ENCODE results near the gene GPA33.

The GPA33 gene

DNA sequence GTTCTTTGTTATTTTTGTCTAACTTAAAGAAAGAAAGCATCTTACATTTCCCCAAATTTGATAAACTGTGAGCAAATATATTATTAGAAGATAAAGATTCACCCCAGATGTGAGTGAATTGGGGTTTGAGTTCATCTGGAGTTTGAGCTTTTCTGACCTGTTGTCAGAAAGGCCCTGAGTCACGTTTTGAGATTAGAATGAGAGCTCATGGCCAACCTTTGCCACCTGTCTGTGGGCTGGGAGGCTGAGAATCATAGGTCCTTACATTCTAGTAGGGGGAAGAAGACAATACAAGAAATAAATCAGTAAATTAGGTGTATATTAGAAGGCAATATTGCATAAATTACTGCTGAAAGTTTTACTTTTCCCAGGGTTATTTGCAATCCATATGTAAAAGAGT, 26.0 kb upstream of the GPA33 start:
- DNase-seq = no peak

DNA sequence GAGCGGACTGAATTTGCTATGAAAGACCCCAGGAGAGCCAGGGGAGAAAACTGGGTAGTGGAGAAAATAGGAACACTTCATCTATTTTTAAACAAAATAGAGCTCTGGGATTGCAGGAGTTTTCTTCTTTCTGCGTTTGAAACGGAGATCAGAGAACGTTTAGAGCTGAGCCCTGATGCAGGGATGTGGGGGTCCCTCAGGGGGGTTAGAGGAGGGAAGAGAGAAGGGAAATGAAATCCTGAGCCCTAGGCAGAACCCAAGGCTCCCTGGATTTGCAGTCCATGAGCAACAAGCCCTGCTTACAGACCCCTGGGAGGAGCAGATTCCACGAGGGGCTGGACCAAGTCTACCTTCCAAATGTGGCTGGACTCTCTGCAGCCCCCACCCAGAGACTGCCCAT, 25.5 kb upstream of the GPA33 start:
- DNase-seq = no peak

DNA sequence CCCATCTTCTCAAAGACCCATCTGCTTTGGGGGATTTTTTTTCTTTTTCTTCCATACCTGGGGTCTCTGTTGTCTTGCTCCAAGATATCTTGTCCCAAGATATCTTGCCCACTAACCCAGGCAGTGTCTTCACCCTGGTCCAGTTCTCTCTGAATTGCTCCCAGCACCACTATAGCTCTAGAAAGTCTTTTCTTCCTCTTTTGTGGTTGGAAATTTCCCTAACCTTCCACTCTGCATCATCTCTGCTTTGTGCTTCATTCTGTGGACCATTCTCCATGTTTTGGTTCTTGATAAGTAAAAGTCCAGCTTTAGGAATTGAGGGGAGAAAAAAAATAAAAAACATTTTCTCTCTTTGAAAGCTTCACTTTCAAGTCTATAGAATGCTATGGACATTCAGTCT, 24.5 kb upstream of the GPA33 start:
- DNase-seq = no peak

DNA sequence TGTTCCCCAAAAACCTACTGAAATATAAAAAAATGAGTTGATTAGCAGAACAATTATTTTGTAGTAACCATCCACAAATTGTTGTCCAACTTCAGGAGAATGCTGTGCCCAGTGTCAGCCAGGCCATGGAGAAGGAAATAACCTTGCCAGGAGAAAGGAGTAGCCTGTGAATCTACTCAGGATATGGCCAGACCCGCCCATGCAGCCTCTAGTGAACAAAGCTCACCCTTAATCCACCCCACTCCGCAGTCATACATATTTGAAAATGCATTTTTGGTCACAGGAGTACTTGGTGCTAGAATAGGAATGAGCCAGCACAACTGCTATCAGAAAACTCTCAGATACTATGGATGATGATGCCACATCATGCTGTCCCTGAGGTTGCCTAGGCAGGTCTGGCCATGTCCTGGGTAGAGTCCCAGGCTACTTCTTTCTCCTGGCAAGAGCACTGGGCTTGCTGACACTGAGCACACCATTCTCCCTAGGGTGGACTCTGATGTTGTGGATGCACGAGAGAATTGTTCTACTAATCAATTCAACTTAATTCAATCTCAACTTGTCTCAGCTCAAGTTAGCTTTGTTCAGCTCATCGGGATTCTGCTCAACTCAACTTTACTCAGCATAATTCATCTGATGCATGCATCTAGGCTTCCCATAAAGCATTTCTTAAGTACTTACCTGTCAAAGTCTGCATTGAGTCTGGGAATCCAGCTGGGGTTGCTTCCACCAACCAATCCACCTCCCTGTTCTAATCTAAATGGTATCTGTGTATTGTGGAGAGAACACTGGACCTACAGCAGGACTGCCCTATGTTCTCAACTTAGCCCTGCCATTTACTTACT, 21.9 kb upstream of the GPA33 start:
- no peak for DNase-seq

DNA sequence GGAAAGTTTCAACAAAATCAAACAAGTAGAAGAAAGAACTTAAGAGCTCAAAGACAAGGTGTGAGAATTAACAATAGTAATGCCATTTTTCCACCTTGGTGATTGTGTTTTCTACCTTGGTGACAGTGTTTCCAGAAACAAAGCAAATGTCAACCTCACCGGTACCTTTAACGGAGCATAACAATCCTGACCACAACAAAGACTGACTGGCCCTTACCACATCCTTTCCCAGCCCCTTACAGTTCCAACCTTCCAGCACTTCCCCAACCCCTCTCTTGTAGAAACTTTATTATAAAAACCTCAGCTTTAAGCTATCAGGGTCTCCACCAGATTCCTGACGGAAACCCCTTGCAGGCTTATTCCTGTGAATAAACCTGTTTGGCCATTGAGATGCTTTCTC, 20.4 kb upstream of the GPA33 start:
- DNase-seq = no peak

DNA sequence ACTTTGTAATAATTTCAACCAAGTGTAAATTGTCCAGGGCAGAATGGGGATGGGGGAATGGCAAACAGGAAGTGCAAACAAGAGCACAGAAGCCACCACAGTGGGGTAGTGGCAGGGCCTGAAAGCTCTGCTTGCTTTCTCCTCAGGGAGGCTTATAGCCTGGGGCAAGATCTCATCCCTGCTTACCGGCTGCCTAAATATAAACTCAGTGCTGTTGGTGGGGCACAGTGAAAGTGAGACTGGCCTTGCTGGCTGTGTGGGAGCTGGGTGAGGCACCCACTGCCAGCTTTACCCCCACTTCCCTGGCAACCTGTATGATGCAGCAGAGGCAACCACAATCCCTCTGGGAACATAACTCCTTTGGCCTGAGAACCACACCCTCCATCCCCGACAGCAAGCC, 18.9 kb upstream of the GPA33 start:
- DNase-seq = no peak

DNA sequence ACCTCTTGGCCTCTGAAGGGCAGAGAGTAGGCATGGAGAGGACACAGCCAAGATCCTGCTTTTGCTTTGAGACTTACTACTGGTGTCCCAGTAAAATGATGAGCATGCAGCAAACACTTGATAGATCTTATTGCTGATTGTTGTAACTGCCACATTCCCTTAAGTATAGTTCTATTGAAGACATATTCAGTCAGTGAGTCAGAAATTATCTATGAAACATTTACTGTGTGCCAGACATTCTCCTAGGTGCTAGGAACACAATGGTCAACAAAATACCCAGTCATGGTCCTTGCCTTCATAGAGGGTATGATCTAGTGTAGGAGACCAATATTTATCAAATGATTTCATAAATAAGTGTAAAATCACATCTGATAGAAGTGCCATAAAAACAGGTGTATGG, 17.3 kb upstream of the GPA33 start:
- no peak for DNase-seq

DNA sequence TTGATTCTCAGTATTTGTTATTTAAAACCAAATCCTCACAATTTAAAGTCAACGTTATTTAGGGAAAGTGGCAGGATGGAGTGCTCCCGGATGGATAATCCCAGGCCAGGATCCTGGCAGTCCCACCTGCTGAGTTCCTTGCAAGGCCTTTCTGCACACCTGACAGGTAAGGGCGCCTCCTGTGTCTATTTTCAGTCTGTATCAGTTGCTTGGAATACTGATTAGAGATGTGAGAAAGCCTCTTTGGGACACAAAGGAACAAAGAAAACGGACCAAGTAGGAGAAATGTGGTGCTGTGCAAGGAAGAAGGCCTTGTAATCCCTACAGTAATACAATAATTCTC, 15.9 kb upstream of the GPA33 start:
- DNase-seq = no peak

DNA sequence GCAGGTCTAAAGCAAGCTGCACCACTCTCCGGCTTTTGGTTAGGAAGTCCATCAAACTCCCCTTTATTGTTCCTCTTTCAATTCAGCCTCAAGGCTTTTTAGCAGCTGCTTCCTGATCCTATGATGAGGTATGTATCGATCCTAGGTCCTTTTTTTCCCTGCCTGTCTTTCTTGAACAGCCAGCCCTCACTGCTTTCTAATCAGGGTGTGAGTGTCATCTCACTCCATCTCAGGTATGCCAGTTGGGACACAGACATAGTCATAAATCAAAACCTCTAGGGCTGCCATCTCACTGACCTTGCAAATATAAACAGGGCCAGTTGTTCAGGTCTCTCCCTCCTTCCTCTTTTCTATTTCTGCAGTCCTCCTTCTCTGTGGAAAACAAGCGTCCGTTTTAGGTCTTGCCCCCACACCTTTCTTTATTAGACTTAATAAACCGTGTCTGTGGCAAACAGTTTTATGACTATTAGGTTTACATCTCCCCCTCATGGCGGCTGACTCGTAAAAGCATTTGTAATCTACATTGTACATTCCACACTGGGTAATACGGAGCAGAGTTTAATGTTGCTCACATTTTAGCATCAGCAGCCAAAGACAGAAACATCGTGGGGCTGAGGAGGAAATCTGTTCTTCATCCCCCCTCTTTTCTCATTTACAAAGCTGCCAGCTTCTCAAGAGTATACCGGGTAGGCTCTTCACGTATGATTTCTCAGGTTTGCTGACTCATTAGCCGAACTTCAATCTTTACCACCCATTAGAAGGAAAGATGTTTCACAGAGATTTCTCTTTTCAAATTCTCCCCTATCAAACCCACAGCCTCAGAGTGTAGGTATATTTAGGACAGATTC, 15.3 kb upstream of the GPA33 start:
- no peak for DNase-seq

DNA sequence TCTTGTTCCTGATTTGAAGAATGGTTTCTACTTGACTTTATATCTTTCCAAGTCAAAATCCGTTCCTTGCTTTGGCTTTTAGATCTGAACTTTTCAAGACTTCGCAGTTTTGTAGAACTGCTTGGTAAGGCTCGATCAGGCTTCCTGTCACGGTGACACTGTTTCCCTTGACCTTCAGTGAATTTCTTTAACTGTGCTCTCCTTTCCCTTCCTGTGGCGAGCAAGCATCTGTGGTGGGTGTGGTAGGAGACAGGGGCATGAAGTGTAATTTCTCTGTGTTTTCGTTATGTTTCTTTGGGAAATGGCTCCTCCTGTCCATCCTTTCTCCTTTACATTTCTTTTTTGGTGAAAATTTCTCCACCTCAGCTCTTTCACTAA, 14.1 kb upstream of the GPA33 start:
- no peak for DNase-seq

DNA sequence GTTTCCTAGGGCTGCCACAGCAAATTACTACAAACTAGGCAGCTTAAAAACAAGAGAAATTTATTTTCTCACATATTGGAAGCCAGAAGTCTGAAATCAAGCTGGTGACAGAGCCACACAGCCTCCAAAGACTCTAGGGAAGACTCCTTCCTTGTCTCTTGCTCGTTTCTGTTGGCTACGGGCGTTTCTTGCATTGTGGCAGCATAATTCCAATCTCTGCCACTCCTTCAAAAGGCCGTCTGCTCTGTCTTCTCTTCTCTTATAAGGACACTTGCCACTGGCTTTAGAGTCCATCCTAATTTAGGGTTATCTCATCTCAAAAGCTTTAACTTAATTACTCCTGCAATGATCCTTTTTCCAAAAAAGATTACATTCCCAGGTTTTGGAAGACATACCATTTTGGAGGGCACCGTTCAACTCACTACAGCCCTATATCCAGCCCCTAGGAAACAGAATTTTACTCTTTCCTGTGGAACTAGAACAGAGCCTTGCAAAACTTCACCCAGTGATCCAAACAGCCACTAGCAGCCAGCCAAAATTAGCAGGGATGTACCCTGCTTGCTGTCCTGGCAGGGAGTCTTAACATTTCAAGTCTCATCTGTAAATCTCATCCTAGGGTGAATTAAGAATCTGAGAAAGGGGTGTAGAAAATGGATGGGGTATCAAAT, 12.9 kb upstream of the GPA33 start:
- DNase-seq = no peak

DNA sequence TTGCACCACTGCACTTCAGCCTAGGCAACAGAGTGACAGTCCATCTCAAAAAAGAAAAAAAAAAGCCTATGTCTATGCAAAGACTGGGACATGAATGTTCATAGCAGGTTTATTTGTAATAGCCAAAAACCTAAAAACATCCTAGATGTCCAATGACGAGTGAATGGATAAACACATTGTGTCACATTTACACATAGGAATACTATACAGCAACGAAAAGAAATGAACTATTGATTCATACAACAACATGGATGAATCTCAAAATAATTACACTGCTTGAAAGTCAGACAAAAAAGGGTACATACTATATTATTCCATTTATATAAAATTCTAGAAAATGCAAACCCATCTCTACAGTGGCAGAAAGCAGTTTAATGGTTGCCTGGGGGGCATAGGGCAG, 11.6 kb upstream of the GPA33 start:
- no peak for DNase-seq

DNA sequence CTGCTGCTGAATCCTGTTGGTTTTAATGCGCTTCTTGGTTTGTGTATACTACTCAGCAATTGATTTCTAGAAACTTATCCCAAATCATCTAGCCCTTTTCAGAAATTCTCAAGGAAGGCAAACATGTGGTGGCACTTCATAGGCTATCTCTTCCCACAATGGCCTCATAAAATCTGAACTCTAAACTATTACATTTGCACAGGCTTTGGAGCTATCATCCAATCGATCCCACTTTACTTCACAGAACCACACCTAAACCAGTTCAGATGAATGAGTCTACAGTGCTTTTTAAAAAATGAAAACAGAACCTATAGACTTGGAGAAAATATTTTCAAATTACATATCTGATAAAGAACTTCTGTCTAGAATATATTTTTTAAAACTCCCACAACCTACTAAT, 10.6 kb upstream of the GPA33 start:
- no peak for DNase-seq

DNA sequence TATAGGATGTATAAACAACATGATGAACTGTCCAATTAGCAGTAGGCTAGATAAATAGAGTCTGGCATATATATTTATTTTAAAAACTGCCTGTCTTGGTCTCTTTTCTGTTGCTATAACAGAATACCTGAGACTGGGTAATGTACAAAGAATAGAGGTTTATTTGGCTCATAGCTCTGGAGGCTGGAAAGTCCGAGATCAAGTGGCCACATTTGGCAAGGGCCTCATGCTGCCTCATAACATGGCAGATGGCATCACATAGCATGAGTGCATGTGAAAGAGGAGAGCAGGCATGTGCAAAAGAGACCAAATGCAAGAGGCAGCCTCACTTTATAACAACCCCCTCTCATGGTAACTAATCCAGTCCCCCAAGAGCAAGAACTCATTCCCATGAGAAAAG, 9.7 kb upstream of the GPA33 start:
- DNase-seq = no peak

DNA sequence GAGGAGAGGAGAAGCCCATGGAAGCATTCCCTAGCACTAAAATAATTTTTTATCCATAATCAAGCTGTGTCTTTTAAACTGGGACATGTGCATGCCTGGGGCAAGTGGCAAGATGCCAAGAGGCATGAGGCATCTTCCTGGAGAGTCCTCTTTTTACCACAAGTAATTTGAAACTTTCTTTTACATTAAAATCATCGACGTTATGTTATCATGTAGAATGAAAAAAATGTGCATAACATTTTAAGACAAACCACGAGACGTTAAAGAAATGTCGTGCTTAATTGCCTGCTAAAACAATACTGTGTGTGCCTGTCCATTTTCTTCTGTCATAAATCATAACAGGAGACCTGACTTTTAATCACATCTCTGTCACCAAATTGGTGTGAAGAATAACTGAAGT, 5.2 kb upstream of the GPA33 start:
- peak; percentile 64 for DNase-seq

DNA sequence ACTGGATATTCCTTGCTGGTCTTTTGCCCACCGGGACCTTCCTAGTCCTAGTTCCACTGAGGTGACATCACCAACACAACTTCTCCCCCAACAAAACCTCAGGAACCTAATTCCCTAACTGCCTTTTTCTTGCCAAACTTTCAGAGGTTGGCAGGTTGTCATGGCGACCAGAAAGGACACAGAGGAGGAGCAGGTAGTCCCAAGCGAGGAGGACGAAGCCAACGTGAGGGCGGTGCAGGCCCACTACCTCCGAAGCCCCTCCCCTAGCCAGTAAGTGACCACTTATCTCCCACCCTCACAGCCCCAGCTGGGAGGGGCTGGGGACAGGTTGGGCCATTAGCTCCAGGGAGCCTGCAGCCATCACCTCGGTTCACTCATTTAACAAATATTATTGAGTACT, 4.5 kb upstream of the GPA33 start:
- no peak for DNase-seq

DNA sequence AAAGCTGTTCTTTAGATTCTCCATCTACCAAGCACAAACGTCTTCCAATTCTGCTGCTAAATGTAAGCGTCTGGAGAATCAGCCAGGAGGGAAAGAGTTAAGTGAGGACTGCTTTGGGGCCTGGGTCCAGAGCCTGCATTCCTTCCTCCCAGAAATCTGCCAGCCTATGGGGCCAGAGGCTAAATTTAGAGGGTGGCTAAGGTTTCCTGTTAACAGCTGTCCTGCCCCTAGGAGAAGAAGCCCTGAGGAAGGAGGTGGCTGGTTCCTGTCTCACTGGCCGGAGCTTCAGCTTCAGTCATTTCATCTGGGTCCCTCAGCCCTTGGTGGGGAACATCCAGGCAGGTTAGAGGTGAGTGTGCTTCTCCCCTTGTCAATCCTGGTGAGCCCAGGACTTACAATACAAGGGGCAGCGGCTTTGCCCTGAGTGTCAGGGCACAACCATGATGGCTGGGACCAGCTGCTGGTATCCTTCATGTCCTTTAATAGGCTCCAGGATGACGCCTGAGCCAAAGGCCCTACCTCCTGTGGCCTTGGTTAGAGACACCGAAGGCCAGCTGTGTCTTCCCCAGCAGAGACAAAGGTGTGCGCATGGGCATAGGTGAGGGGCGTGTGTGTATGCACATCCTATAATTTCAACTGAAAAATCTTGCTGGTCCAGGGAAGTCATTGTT, 3.8 kb upstream of the GPA33 start, which contains the start of gene STYXL2:
TSS of gene STYXL2 (plus strand) at position 230 of the 671 bp plus-strand sequence. CDS start 775 bp downstream, outside the sequence.
- no peak for DNase-seq

DNA sequence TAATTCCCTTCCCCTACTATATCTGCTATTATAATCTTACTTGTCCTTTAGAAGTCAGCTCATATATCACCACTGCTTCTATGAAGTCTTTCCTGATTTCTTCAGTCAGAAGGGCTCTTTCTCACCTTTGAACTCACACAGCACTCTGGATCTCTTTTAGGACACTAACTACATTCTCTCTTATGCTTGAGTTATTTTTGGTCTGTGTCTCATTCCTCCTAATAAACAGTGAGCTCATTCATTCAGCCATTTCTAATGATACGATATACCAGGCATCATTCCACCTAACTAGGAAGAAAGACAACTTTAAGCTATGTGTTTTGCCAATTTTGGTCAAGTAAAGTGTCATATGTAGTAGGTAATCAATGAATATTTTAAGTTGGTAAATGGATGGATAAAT, 2.5 kb upstream of the GPA33 start:
- DNase-seq = no peak

DNA sequence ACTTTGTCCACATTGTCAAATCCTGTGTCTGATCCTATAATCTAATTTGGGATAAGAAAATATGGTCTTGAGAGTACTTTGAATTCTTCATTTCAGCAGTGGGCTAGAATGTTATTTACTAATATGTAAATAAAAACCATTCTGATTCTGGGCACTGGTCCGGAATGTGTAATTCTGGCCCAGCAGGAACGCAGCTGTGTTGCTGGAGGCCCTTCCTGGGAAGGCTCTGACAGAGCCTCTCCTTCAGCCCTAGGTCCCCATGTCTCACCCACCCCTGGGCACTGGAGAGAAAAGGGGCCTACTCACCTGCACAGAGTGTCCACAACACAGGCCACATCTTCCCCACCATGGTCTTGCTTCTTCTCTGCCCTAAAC, 251 bp downstream of the GPA33 start:
- no peak for DNase-seq

DNA sequence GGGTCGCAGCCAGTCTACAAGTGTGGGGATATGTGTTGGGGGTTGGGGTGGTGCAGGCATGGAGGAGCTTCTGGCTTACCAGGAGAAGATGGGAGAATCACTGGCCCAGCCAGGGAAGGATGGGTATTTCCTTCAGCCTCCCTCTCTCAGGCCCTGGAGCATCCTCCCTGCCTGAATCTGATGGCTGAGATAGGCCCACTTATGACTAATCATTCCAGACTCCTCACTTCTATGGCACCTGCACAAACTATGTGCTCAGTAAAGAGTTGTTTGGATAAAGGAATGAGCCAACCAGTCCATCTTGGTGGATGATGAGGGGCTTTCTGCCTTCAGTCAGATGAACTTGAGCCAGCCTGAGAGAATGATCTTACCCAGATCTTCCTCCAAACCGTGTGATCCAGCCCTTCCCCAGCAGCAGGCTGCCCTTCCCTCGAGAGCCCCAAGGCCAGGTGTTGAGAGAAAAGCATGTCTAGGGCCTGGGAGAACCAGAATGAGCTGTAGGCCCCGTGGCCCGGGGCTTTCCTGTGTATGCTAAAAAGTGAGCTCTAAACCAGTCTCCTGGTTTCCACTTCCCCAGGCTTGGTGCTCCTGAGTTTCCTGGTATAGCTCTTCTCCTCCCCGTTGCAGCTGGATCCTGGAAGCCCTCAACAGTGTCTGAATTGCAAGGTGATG, 1.3 kb downstream of the GPA33 start:
- DNase-seq = no peak

DNA sequence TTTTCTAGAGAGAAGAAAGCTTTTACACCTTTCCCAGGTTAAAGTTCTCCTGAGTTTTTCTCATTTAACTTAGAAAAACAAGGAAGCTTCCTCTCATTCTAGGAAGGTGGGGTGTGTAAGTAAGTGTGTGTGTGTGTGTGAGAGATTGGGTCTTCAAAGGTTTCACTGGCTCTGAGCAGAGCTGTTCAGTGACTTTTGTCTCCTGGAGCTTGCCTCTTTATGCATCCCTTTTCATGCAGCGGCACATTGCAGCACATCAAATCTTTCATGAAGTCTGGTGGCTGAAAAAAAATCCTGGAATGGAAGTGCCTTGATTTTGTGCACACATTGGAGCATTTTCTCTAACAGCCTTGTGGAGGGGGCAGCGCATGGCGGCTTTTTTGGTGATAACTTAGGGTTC, 3.4 kb downstream of the GPA33 start:
- no peak for DNase-seq

DNA sequence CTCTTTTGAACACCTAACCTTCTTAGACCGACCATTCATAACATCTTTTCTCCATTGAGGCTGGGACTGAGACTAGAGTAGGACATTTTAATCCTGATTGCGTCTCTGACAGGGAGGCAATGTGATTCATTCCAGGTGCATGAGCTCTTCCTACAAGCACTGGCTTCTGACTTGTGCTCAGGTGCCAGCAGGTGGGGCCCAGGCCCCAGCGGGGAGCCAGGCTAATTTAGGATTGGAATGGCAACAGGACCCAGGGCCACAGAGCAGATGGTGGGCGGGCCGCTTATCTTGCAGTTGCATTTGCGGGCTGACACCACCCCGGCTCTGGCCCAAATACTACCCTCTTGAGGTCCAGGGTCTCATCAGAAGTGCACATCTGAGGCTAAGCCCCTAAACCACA, 4.1 kb downstream of the GPA33 start:
- DNase-seq = no peak

DNA sequence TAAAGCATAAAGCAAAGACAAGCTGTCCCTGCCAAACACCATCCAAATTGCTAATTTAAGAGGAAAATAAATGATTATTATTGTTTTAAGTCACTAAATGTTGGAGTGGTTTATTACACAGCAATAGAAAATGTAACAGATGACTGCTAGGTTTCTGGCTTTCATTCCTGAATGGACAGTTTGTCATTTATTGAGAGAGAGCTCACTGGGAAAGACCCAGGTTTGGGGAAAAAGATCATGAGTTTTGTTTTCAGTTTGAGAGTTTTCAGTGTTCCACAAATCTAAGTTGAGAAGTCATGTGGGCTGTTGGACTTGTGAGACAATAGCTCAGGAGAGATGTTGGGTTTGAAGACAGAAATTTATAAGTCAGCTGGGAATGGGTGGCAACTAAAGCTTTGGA, 5.4 kb downstream of the GPA33 start:
- DNase-seq = no peak
